CD14-positive monocyte (primary cell): ENCODE measurements around the gene SEMA3G. TPM values are rescaled to one million over a fixed set of nuclear protein-coding genes. Genes with fewer than 3 reads are reported as not detected.

ENCODE experiments used
- DNase-seq, 3 donors: peaks; one replicate each; pipeline ENCODE4 v3.0.0-alpha.2; 2011 to 2022
- H2AFZ ChIP-seq: 2 replicates; pipeline ENCODE4 v1.6.0; 2012; ENCODE audit warnings: mild to moderate bottlenecking, low read depth, low read length, inconsistent platforms; ENCODE audit not compliant: insufficient read depth, poor library complexity, severe bottlenecking
- H3K27ac ChIP-seq, 2 donors: 1 replicate in 1 of 2; 2 replicates in 1 of 2; pipeline ENCODE4 v1.5.1; 2012 to 2013; ENCODE audit warnings: low read length in 2 of 2, control low read depth in 1 of 2, inconsistent platforms in 1 of 2, low read depth in 1 of 2, mild to moderate bottlenecking in 1 of 2
- H3K27me3 ChIP-seq, 2 donors: one replicate each; pipeline versions ENCODE4 v1.6.0 to v1.6.1; 2011 to 2013; ENCODE audit warnings: low read length in 2 of 2; ENCODE audit not compliant: control insufficient read depth in 2 of 2, insufficient read depth in 2 of 2
- H3K36me3 ChIP-seq, 2 donors: replicated peaks in 1 of 2; 1 replicate in 1 of 2; 2 replicates in 1 of 2; pipeline versions ENCODE4 v1.5.1 to v1.6.1; 2012 to 2013; ENCODE audit warnings: low read length in 2 of 2, control low read depth in 1 of 2, inconsistent platforms in 1 of 2, mild to moderate bottlenecking in 1 of 2; ENCODE audit not compliant: insufficient read depth in 2 of 2, control insufficient read depth in 1 of 2
- H3K4me1 ChIP-seq, 2 donors: 1 replicate in 1 of 2; 2 replicates in 1 of 2; pipeline versions ENCODE4 v1.5.1 to v1.6.1; 2012 to 2013; ENCODE audit warnings: low read length in 2 of 2, control low read depth in 1 of 2, inconsistent platforms in 1 of 2, mild to moderate bottlenecking in 1 of 2, moderate library complexity in 1 of 2; ENCODE audit not compliant: insufficient read depth in 2 of 2, control insufficient read depth in 1 of 2
- H3K4me2 ChIP-seq: replicated peaks from 2 replicates; pipeline ENCODE3; 2012; ENCODE audit warnings: low read length, moderate library complexity, mild to moderate bottlenecking; ENCODE audit not compliant: poor library complexity, severe bottlenecking; ENCODE audit errors: extremely low read depth
- H3K4me3 ChIP-seq, 3 experiments: fragments of 200-600 bp in 1 of 3; sonication (generic) in 1 of 3; replicated peaks in 1 of 3; 1 replicate in 2 of 3; 2 replicates in 1 of 3; pipeline ENCODE4 v1.5.1; 2011 to 2013; ENCODE audit warnings: low read length in 3 of 3, mild to moderate bottlenecking in 3 of 3, control low read depth in 2 of 3, low read depth in 2 of 3, inconsistent platforms in 1 of 3, moderate library complexity in 1 of 3
- H3K79me2 ChIP-seq: 2 replicates; pipeline ENCODE4 v1.6.0; 2012; ENCODE audit warnings: mild to moderate bottlenecking, control low read depth, inconsistent platforms, low read length, moderate library complexity; ENCODE audit not compliant: insufficient read depth
- H3K9ac ChIP-seq: 2 replicates; pipeline ENCODE4 v1.6.0; 2017; ENCODE audit warnings: low read length, mild to moderate bottlenecking; ENCODE audit not compliant: insufficient read depth, poor library complexity, severe bottlenecking
- H3K9me3 ChIP-seq, 2 donors: replicated peaks in 1 of 2; 1 replicate in 1 of 2; 2 replicates in 1 of 2; pipeline versions ENCODE4 v1.5.1 to v1.6.1; 2012 to 2013; ENCODE audit warnings: low read length in 2 of 2, control low read depth in 1 of 2; ENCODE audit not compliant: control insufficient read depth in 1 of 2, insufficient read depth in 1 of 2
- H4K20me1 ChIP-seq: 2 replicates; pipeline ENCODE4 v1.6.0; 2012; ENCODE audit warnings: mild to moderate bottlenecking, low read length, control low read depth, moderate library complexity; ENCODE audit not compliant: insufficient read depth
- H3K27ac Mint-ChIP-seq, 7 donors: one replicate each; pipeline ENCODE4 v1.8.0; 2020; ENCODE audit warnings: mild to moderate bottlenecking in 7 of 7, mixed read lengths in 7 of 7, moderate library complexity in 6 of 7, inconsistent platforms in 2 of 7
- H3K27me3 Mint-ChIP-seq, 3 donors: one replicate each; pipeline ENCODE4 v1.8.0; 2021 to 2022; ENCODE audit warnings: low read depth in 3 of 3, mild to moderate bottlenecking in 3 of 3, mixed read lengths in 3 of 3, moderate library complexity in 3 of 3, inconsistent platforms in 1 of 3
- H3K36me3 Mint-ChIP-seq, 2 donors: one replicate each; pipeline ENCODE4 v1.8.0; 2020; ENCODE audit warnings: mixed read lengths in 2 of 2, inconsistent platforms in 1 of 2, mild to moderate bottlenecking in 1 of 2
- H3K4me1 Mint-ChIP-seq: one replicate; pipeline ENCODE4 v1.8.0; 2020; ENCODE audit warnings: mild to moderate bottlenecking, mixed read lengths
- H3K4me3 Mint-ChIP-seq, 2 donors: one replicate each; pipeline ENCODE4 v1.8.0; 2020; ENCODE audit warnings: mild to moderate bottlenecking in 2 of 2, mixed read lengths in 2 of 2, moderate library complexity in 1 of 2
- H3K9me3 Mint-ChIP-seq, 7 donors: one replicate each; pipeline ENCODE4 v1.8.0; 2020 to 2022; ENCODE audit warnings: mixed read lengths in 7 of 7, mild to moderate bottlenecking in 6 of 7, moderate library complexity in 6 of 7, inconsistent platforms in 2 of 7
- WGBS: methylation state at CpG from one replicate; pipeline ENCODE4 v1.1.5; 2013; ENCODE audit warnings: missing lambda C conversion rate; ENCODE audit not compliant: insufficient coverage; 5-methylcytosine and 5-hydroxymethylcytosine counted together
- intact Hi-C, 2 donors: fragments of 100-400 bp; cut with micrococcal nuclease; formaldehyde crosslinking; loops; one replicate each; pipeline versions ENCODE4 v1.15.0 to v1.15.1; 2023
- polyA plus RNA-seq, 3 donors: library from polyadenylated mRNA; depleted of rRNA in 1 of 3; unstranded in 2 of 3; stranded (reverse) in 1 of 3; fragments of 300-500 nt in 2 of 3; fragments of >200 nt in 1 of 3; fragmentation: Illumina TruSeq in 2 of 3; gene quantifications; 1 replicate in 2 of 3; 2 replicates in 1 of 3; pipeline ENCODE4 v1.2.3, GENCODE V29; 2012 to 2021
- TF ChIP-seq, protein P1 (sequence below): fragments of 200-600 bp; IDR thresholded peaks from one replicate; pipeline ENCODE4 v1.8.0; 2022; ENCODE audit warnings: antibody characterized with exemption, mild to moderate bottlenecking

Gene SEMA3G
- polyA plus RNA-seq, 3 donors: 0.03 TPM; not detected in 2

DNA sequence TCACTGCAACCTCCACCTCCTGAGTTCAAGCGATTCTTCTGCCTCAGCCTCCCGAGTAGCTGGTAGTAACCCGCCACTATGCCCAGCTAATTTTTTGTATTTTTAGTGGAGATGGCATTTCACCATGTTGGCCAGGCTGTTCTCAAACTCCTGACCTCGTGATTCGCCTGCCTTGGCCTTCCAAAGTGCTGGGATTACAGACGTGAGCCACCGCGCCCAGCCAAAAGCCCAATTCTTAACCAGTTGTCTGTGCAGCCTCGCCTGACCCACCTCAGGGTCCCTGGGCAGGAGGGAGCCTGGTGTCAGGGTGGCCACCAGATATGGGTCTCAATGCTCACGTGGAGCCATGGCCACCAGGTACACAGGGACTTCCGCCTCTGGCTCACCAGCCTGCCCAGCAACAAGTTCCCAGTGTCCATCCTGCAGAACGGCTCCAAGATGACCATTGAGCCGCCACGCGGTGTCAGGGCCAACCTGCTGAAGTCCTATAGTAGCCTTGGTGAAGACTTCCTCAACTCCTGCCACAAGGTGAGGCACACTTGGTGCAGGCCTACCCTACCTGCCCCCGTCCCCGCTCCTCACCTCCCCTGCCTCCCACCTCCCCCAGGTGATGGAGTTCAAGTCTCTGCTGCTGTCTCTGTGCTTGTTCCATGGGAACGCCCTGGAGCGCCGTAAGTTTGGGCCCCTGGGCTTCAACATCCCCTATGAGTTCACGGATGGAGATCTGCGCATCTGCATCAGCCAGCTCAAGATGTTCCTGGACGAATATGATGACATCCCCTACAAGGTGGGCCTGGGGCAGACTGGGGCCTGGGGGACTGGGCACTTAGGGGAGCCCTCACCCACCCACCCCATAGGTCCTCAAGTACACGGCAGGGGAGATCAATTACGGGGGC is 48.6 kb downstream of the SEMA3G start:
- Mint-ChIP-seq H3K36me3 (peaks cover 49 to 70% of the 10 kb centered on the region in 2 donors), H3K4me1 (no peaks in the 10 kb centered on the region), H3K4me3 (no peak overlapping the region), H3K9me3 (peaks cover 0 to 2% (median 0%) of the 10 kb centered on the region in 7 donors), H3K27ac (peak overlapping the region in 1 of 7 donors; percentile 66), H3K27me3 (peaks cover 0 to 1% (median 0%) of the 10 kb centered on the region in 3 donors)
- Histone ChIP-seq H3K9me3 (no peaks in the 10 kb centered on the region), H3K36me3 (peaks cover 51 to 65% of the 10 kb centered on the region in 2 donors), H3K4me1 (no peaks in the 10 kb centered on the region), H3K27ac (no peak overlapping the region), H3K9ac (no peak overlapping the region), H3K27me3 (no peaks in the 10 kb centered on the region), H4K20me1 (no peaks in the 10 kb centered on the region), H2AFZ (no peak overlapping the region), H3K79me2 (no peaks in the 10 kb centered on the region), H3K4me3 (no peak overlapping the region), H3K4me2 (no peak overlapping the region)
- intact Hi-C loops: no loop called here
- TF ChIP-seq, protein P1, sequence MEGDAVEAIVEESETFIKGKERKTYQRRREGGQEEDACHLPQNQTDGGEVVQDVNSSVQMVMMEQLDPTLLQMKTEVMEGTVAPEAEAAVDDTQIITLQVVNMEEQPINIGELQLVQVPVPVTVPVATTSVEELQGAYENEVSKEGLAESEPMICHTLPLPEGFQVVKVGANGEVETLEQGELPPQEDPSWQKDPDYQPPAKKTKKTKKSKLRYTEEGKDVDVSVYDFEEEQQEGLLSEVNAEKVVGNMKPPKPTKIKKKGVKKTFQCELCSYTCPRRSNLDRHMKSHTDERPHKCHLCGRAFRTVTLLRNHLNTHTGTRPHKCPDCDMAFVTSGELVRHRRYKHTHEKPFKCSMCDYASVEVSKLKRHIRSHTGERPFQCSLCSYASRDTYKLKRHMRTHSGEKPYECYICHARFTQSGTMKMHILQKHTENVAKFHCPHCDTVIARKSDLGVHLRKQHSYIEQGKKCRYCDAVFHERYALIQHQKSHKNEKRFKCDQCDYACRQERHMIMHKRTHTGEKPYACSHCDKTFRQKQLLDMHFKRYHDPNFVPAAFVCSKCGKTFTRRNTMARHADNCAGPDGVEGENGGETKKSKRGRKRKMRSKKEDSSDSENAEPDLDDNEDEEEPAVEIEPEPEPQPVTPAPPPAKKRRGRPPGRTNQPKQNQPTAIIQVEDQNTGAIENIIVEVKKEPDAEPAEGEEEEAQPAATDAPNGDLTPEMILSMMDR: no peak
- 99% methylated on average over 20 of the region's 25 CpGs for WGBS
- no peak for DNase-seq

DNA sequence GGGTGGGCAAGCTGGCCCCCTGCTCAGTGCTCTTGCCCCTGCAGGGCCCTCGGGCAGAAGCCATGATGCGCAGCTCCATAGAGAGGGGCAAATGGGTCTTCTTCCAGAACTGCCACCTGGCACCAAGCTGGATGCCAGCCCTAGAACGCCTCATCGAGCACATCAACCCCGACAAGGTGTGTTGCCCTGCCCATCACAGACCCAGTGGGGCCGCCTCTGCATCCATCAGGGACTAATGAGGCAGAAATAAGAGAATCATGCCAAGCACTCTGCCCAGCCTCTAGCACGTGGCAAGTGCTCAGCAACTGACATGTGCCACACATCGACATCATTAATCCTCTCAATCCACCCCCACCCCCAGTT is 49.4 kb downstream of the SEMA3G start:
- no peaks in the 10 kb centered on the region for H4K20me1 ChIP-seq
- peaks cover 0 to under 1% of the 10 kb centered on the region in 2 donors for H3K4me1 ChIP-seq
- peaks cover 48 to 70% of the 10 kb centered on the region in 2 donors for H3K36me3 Mint-ChIP-seq
- WGBS: 93% methylated on average over 8 of the region's 8 CpGs
- no peak overlapping the region for H3K4me3 Mint-ChIP-seq
- no peak overlapping the region for H3K4me3 ChIP-seq
- H3K27ac ChIP-seq: no peak overlapping the region
- H3K27me3 Mint-ChIP-seq: peaks cover 0 to 1% (median 0%) of the 10 kb centered on the region in 3 donors
- no peak overlapping the region for H3K9ac ChIP-seq
- intact Hi-C loops: no loop called here
- H3K4me1 Mint-ChIP-seq: peaks cover under 1% of the 10 kb centered on the region
- TF ChIP-seq, protein P1: no peak
- H3K27ac Mint-ChIP-seq: no peak overlapping the region
- H3K27me3 ChIP-seq: no peaks in the 10 kb centered on the region
- no peak overlapping the region for H3K4me2 ChIP-seq
- no peak for DNase-seq
- no peaks in the 10 kb centered on the region for H3K79me2 ChIP-seq
- no peaks in the 10 kb centered on the region for H3K9me3 ChIP-seq
- peaks cover 0 to 2% (median 0%) of the 10 kb centered on the region in 7 donors for H3K9me3 Mint-ChIP-seq
- H3K36me3 ChIP-seq: peaks cover 51 to 65% of the 10 kb centered on the region in 2 donors
- no peak overlapping the region for H2AFZ ChIP-seq
